Brain pericyte (primary cell): ENCODE results near the gene SWSAP1.
"Not testable (repeated sequence)": the region's sequence is repeated elsewhere in the genome, so short reads cannot be mapped to it uniquely, and the experiment has no call there.

ENCODE experiments used
- DNase-seq: peaks from one replicate; pipeline ENCODE4 v3.0.0-alpha.2; 2012; ENCODE audit warnings: low read depth, low spot score

Gene SWSAP1

GRCh38 chr19:11374433-11375142 is at the start of gene SWSAP1:
Gene SWSAP1, plus strand, starts transcription at chr19:11374666. Its CDS starts 15 bp downstream, at chr19:11374681.
- peak; percentile 99 for DNase-seq

- DNase-seq: no peak
Measured at GRCh38 chr19:11324748-11325389, 49.6 kb upstream of the SWSAP1 start.

DNA sequence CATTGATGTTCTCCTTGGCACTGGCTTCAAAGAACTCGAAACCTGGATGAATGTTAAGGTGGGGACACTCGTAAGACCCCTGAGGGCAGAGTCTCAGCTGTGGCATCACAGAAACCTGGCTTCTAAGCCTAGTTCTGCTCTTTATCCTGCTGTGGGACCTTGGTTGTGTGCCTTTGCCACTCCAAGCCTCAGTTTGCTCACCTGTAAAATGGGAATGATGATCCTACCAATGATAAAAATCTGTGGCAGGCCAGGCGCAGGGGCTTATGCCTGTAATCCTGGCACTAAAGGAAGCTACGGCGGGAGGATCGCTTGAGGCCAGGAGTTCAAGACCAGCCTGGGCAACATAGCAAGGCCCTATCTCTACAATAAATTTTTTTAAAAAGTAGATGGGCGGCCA is 48.9 kb upstream of the SWSAP1 start:
- DNase-seq: no peak

DNA sequence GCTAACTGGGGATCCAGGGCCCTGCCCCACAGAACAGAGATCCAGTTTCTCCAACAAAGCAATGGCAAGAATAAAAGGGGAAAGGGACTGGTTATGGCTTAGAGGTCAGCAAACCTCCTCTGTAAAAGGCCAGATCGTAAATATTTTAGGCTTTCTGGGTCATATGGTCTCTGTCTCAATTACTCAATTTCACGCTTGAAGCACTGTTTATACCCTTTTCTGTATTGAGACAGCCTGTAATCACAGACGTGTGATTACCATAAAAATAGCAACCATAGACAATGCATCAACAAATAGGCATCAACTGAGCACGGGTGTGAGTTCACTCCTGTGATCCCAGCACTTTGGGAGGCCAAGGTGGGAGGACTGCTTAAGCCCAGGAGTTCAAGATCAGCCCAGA is 44.3 kb upstream of the SWSAP1 start:
- no peak for DNase-seq

GRCh38 chr19:11331502-11331901 is 43.0 kb upstream of the SWSAP1 start:
- DNase-seq: no peak

DNA sequence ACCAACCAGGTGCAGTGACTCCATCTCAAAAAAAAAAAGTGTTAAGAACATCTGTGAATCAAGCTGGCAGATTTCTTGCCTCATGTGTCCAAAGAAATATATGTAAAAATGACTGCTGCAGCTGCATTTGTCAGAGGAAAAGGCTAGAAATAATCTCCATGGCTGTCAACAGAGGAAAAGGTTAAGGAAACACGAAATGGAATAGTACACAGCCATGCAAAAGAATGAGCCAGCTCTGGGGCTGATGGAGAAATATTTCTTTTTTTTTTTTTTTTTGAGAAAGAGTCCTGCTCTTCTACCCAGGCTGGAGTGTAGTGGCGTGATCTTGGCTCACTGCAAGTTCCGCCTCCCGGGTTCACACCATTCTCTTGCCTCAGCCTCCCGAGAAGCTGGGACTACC is 41.6 kb upstream of the SWSAP1 start:
- DNase-seq: no peak

GRCh38 chr19:11333838-11334237 is 40.6 kb upstream of the SWSAP1 start:
- not testable (repeated sequence) for DNase-seq

DNA sequence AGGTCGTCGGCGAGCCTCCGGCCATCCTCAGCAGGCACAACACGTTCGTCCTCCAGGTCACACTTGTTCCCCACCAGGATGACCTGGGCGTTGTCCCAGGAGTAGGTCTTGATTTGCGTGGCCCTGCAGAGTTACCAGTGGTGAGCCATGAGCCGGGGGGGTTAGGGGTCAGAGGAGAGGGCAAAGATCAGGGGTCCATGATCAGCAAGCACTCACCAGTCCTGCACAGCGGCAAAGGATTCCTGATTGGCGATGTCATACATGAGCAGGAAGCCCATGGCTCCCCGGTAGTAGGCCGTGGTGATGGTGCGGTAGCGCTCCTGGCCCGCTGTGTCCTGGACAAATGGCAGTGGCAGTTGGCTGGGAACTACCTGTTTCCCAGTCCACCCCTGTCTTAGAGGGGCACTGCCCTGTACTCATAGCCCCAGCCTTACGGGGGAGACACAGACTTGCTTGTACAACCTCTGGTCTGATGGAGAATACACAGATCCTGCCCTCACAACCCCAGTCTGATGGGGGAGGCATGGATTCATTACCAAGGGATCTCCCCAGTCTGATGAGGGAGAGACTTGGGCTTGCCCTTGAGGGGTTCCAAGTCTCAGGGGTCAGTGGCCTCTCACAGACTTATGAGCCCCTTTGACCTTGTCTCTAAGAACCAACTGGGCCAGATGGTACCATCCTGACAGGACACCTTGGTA is 38.9 kb upstream of the SWSAP1 start:
- no peak for DNase-seq

DNA sequence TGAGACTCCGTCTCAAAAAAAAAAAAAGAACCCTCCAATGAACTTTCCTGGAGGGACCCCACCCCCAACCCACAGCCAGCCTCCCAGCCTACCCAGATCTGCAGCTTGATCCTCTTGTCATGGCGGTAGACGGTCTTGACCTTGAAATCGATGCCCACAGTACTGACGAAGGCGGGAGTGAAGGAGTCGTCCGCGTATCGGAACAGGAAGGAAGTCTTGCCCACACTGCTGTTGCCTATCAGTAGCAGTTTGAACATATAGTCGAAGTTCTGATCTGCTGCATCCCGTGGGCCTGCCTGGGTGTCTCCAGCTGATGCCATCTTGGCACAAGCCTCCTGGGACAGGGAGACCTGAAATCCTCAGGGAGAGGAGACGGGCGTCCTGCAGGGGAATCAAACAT is 37.4 kb upstream of the SWSAP1 start:
- no peak for DNase-seq

DNA sequence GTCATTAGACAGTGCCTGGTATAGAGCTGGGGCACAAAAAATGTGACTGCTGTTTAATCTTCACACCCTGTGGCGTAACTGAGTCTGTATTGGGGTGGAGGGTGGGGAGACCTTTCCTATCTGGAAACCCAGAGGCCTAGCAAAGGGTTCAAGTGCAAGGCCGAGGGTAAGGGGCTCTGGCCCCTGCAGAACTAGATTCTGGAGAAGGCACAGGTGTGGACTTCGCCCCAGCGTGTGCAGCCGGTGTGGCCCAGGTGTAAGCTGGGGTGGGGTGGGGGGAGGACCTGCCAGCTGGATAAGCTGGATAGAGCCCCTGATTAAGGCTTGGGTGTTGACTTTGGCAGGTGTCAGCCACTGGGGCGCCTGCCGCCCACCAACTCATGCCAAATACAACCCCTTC is 36.3 kb upstream of the SWSAP1 start:
- no peak for DNase-seq

DNA sequence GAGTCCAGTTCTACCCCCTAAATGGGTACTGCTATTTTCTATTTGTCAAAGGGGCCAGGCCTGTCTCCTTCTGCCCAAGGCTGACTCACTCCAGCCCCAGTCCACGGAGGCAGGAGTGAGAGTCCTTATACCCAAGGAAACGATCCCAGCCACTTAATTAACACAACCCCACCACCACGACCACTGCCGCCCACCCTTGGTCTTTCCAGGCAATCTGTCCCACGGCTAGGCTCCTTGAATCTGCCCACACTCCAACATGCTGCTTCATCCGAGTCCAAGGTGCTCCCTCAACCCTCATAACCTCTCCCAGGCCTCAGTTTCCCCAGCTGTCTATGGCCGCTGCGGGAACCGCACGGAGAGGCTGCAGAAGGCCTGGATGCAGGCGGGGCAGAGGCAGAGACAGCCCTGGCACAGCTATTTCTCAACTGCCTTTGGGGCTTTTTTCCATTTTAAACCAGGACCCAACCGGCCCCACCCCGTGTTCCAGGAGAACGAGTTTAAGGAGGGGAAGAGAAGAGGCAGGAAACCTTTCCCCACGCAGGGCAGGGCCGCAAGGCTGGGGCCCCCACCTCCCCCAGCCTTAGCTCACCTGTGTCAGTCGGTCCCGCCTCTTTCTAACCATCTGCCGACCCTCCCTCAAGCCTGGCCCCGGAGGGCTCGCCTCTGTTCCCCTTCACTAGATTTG is 35.8 kb upstream of the SWSAP1 start:
- DNase-seq: no peak

DNA sequence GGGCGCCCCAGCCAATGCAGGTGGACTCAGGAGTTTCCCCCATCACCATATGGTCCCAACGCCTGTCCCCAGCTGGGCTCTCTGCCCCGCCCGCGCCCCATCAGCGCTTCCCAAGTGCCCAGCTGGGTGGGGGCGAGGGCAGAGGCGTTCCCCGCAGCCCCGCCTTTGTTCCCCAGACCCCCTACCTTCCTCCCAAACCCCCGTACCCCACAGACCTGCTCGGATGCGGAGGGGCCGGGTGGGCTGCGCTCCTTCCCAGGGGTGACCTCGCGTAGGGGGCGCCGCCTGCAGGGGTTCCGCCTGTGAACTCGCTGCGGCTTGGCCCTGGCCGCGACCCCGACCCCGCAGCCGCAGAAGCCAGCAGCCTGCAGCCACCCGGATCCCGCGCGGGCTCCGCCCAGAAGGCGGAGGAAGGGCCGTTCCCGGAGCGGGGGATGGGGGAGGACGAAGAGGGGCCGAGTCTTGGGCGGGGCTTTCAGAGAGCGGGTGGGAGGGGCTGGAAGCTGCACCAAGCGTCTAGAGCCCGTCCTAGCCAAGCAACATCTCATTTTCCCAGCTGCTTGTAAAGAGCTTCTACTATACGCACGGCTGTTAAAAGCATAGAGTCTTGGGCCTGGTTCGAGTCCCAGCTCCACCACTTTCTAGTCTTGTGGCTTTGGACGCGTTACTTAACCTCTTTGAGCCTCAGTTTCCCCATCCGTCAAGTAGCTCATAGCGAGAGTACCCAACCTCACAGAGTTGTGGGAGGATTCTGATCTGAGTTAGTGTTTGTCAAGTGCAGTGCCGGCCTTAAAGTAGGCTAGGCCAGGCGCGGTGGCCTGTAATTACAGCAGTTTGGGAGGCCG is 35.0 kb upstream of the SWSAP1 start, which contains the start of gene RAB3D:
RAB3D (minus strand) TSS at position 404 of the 845 bp plus-strand sequence. CDS start 2,258 bp downstream, outside the sequence.
- no peak for DNase-seq

DNA sequence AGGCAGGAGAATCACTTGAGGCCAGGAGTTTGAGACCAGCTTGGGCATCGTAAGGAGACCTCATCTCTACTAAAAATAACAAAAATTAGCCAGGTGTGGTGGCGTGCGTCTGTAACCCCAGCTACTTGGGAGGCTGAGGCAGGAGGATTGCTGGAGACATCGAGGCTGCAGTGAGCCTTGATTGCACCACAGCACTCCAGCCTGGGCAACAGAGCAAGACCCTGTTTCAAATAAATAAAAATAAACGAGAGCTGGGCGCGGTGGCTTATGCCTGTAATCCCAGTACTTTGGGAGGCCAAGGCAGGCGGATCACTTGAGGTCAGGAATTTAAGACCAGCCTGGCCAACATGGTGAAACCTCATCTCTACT is 34.4 kb upstream of the SWSAP1 start:
- DNase-seq: not testable (repeated sequence)

- no peak for DNase-seq
Measured at GRCh38 chr19:11342429-11342828, 32.0 kb upstream of the SWSAP1 start.

DNA sequence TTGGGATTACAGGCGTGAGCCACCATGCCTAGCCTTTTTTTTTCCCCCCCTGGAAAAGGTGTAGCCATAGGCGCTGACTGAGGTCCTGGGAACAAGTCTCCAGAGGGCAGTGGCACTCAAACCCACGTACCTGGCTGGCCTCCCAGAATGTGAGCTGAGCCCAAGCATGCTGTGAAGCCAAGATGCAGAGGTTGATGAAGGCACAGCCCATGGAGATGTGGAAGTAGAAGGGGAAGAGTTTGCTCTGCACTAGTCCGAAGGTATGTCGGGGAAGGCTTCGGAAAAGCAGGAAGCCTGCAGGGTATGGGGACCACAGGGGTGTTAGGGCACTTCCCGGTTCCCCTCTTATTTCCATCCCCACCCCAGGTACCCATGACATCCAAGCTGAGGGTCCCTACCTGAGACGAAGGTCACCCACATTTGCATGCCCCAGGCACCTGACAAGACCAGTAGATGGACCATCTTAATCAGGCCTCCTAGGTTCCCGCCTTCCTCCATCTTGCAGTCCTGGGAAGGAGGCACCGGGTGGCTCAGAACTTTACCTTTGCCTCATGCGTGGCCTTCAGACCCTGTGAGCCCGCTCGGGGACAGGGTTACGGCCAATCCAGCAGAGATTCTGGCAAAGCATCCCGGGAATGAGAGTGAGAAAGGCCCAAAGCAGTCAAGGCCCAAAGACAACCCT is 29.2 kb upstream of the SWSAP1 start:
- DNase-seq: no peak

- peak; percentile 93 for DNase-seq
Measured at GRCh38 chr19:11346104-11346940, 28.1 kb upstream of the SWSAP1 start, which contains the start of the genes CCDC159 and TMEM205. Gene CCDC159, plus strand, starts transcription at chr19:11346519. Its CDS starts 88 bp downstream, at chr19:11346607. Gene TMEM205, minus strand, starts transcription at chr19:11346268. Its CDS starts 649 bp downstream, at chr19:11345619.

- no peak for DNase-seq
Measured at GRCh38 chr19:11347546-11348039, 26.9 kb upstream of the SWSAP1 start.

GRCh38 chr19:11349171-11349570 is 25.3 kb upstream of the SWSAP1 start:
- DNase-seq: no peak

DNA sequence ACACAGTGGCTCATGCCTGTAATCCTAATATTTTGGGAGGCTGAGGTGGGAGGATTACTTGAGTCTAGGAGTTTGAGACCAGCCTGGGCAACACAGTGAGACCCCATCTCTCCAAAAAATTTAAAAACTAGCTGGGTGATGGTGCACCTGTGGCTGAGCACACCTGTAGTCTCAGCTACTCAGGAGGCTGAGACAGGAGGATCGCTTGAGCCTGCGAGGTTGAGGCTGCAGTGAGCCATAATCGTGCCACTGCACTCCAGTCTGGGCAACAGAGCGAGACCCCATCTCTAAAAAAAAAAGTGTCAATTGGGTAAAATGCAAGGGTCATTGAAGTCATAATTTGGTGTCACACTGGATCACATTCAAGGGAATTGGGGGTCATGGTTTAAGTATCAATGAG is 20.4 kb upstream of the SWSAP1 start:
- not testable (repeated sequence) for DNase-seq
